Peyer's patch (tissue), 4 donors: ENCODE results near the gene CROCC.

ENCODE experiments used
- CTCF ChIP-seq, 6 experiments: fragments of 450-650 bp in 4 of 6; fragments of 200-600 bp in 2 of 6; sonication (generic) in 1 of 6; IDR thresholded peaks; one replicate each; pipeline ENCODE4 v1.5.1; 2017 to 2019; ENCODE audit warnings: antibody characterized with exemption in 6 of 6, mild to moderate bottlenecking in 3 of 6, moderate library complexity in 1 of 6
- POLR2A ChIP-seq, 2 donors: fragments of 450-650 bp; IDR thresholded peaks; one replicate each; pipeline ENCODE4 v1.5.1; 2017; ENCODE audit warnings: antibody characterized with exemption in 2 of 2, mild to moderate bottlenecking in 2 of 2, moderate library complexity in 2 of 2

- TF ChIP-seq CTCF (IDR thresholded peaks at IDR 0.05): no peak
- TF ChIP-seq POLR2A (IDR thresholded peaks at IDR 0.05): no peak
These were observed 83.6 kb downstream of the CROCC start for GRCh38 chr1:17005365-17005740.
